ENCODE results near the gene POLRMT.

DNA sequence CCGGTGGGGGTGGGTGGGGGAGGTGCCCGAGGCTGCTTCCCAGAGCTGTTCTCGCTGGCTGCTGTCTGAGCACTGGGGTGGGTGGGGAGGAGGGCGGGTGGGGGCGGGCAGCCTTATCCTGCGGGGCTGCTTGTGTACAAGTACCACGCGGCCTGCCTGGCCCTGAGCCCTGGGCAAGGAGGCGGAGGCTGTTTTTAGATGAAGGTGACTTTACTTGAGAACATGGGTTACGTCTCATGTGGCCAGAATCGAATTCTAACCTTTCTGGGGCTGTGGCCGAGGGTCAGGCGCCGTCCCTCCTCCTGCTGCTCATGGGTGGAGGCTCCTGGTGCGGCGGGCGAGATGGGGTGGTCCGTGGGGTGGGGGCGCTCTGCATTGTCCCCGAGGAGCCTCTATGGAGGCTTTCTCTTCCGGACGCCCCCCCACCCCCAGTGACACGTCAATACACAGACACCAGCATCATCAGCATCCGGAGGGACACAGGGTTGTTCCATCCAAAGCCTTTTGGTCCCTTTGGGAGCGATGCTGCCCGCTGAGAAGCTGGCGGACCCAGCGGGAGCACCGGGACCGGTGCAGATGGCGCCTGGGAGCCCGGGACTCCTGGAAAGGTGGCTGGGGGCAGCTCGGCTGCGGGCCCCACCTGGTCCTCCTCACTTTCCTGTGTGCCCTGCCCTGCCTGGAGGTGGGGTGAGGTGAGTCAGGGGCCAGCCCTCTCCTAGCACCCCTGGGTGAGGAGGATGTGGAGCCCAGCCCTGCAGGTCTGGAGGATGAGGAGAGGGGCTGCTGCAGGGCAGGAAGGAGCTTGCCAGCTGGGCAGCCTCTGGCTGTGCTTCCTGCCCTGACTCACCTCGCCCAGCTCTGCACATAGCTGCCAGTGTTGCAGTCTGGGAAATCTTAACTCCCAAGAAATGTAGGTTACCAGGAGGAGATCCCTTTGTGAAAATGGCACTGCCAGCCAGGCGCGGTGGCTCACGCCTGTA, 57.5 kb downstream of the POLRMT start:
- TF ChIP-seq POLR2A (IDR thresholded peaks at IDR 0.05), result no peak
- TF ChIP-seq, protein P1, sequence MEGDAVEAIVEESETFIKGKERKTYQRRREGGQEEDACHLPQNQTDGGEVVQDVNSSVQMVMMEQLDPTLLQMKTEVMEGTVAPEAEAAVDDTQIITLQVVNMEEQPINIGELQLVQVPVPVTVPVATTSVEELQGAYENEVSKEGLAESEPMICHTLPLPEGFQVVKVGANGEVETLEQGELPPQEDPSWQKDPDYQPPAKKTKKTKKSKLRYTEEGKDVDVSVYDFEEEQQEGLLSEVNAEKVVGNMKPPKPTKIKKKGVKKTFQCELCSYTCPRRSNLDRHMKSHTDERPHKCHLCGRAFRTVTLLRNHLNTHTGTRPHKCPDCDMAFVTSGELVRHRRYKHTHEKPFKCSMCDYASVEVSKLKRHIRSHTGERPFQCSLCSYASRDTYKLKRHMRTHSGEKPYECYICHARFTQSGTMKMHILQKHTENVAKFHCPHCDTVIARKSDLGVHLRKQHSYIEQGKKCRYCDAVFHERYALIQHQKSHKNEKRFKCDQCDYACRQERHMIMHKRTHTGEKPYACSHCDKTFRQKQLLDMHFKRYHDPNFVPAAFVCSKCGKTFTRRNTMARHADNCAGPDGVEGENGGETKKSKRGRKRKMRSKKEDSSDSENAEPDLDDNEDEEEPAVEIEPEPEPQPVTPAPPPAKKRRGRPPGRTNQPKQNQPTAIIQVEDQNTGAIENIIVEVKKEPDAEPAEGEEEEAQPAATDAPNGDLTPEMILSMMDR (IDR thresholded peaks at IDR 0.05), result no peak
- TF ChIP-seq POLR2AphosphoS5 (IDR thresholded peaks at IDR 0.05), result peak in 2 of 3 donors; percentile 26 to 43

Data from stomach (tissue), 4 donors.